Right renal pelvis (tissue), 4 donors: Measurements from ENCODE around the gene ZNF467. TPM values are rescaled to one million over a fixed set of nuclear protein-coding genes. Genes with fewer than 3 reads are reported as not detected.

Experiments
- DNase-seq, 4 donors: peaks; one replicate each; pipeline ENCODE4 v3.0.0-alpha.2; 2013; ENCODE audit warnings: low read depth in 4 of 4, low spot score in 3 of 4, missing footprints in 1 of 4
- polyA plus RNA-seq, 4 donors: library from polyadenylated mRNA; unstranded; fragments of 120-200 nt; gene quantifications; one replicate each; pipeline ENCODE4 v1.2.1, GENCODE V29; 2013; ENCODE audit not compliant: insufficient read length in 4 of 4

The ZNF467 gene, protein sequence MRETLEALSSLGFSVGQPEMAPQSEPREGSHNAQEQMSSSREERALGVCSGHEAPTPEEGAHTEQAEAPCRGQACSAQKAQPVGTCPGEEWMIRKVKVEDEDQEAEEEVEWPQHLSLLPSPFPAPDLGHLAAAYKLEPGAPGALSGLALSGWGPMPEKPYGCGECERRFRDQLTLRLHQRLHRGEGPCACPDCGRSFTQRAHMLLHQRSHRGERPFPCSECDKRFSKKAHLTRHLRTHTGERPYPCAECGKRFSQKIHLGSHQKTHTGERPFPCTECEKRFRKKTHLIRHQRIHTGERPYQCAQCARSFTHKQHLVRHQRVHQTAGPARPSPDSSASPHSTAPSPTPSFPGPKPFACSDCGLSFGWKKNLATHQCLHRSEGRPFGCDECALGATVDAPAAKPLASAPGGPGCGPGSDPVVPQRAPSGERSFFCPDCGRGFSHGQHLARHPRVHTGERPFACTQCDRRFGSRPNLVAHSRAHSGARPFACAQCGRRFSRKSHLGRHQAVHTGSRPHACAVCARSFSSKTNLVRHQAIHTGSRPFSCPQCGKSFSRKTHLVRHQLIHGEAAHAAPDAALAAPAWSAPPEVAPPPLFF
- 10 to 100 TPM; 25.5 to 42.4 (median 29.9) TPM for polyA plus RNA-seq

DNA sequence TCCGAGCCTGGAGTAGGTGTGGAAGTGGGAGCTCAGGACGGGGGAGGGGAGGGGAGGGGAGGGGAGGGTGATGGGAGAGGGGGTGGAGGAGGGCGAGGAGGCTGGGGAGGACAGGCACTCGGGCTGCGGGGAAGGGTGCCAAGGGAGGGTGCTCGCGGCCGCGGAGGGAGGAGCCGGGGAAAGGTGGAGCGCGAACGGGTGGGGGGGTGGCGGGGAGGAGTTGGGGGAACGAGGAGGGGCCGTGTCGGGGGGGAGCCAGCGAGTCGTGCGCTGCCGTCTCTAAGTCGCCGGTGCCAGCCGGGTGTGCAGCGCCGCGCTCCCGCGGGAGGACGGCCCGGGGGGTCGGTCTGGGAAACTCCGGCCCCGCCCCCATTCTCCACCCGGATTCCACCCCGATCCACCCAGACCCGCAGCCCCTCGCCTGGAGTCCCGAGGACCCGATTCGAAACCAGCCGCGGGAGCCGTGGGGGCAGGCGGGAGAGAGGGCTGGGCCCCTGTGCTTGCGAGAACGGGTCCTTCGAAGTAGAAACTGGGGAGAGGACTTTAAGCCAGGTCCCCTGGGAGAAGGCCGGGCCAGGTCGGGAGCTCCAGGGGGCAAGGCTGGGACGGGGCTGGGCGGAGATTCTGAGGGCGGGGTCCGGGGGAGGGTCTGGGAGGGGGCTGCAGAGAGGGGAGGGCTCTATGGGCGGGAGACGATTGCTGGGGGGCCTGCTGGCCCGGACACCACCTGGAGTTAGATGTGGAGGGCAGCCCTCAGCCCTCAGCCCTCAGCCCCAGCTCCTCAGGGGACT lies at the start of gene ZNF467:
Gene ZNF467, minus strand, starts transcription at position 143 of the 791 bp plus-strand sequence. CDS start 2,556 bp downstream, outside the sequence.
- DNase-seq = peak in 1 of 4 donors; percentile 40

DNA sequence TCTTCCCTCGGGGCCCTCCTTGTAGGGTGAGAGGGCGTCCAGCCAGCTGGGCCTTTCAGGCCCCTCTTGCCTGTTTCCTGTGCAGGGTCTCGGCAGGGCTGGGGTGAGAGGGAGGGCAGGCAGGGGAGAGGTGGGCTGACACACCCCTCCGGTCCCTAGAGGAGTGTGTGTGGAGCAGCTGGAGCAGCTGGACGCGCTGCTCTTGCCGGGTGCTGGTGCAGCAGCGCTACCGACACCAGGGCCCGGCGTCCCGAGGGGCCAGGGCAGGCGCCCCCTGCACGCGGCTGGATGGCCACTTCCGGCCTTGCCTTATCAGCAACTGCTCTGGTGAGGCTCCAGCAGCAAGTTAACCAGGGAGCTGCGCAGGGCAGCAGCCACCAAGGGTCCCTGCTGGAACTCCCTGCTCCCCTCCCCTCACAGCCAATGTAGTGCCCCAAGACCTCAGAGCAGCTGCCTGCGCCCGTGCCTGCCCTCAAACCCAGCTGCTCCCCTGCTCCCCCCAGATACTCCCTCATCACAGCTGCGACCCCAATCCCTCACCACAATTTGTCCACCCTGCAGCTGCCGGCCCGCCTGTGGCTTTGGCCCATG lies 49.1 kb upstream of the ZNF467 start:
- DNase-seq = no peak

DNA sequence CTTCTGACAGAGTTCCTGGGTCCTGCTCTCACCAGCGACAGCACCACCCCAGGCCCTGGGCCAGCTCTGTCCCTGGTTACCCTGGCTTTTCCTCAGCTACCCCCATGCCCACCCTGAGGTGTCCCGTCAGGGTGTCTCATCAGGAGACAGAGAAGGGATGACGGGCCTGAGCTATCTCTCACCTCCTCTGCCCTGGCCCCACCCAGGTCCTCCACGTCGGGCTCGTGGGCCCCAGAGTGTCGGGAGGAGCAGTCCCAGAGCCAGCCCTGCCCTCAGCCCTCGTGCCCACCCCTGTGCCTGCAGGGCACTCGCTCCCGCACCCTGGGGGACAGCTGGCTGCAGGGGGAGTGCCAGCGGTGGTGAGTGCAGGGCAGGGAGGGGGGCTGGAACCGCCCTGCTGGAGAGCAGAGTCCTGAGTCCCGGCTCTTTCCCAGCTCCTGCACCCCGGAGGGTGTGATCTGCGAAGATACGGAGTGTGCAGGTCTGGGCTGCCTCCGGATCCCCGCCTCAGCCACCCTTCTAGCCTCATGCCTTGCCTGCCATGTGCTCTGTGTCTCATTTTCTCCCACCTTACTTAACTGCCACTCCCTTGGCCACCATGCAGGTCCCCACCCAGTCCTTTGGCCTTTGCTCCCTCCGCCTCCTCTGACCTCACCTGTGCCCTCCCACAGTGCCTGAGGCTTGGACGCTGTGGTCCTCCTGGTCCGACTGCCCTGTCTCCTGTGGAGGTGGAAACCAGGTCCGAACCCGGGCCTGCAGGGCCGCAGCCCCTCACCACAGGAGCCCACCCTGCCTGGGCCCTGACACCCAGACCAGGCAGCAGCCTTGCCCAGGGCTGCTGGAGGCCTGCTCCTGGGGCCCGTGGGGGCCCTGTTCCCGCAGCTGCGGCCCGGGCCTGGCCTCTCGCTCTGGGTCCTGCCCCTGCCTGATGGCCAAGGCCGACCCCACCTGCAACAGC lies 48.1 kb upstream of the ZNF467 start:
- DNase-seq = no peak

DNA sequence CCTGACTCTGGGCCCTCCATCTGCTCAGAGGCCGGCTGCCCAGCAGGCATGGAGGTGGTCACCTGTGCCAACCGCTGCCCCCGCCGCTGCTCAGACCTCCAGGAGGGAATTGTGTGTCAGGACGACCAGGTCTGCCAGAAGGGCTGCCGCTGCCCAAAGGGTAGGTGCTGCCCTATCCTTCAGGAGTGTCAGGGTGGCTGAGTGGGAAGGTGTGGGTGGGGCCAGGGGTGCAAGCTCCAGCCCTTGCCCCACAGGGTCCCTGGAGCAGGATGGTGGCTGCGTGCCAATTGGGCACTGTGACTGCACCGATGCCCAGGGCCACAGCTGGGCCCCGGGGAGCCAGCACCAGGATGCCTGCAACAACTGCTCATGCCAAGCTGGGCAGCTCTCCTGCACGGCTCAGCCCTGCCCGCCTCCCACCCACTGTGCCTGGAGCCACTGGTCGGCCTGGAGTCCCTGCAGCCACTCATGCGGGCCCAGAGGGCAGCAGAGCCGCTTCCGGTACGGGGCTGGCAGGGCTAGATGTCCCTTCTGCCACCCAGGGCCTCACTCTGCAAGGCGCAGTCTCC lies 47.3 kb upstream of the ZNF467 start:
- no peak for DNase-seq

DNA sequence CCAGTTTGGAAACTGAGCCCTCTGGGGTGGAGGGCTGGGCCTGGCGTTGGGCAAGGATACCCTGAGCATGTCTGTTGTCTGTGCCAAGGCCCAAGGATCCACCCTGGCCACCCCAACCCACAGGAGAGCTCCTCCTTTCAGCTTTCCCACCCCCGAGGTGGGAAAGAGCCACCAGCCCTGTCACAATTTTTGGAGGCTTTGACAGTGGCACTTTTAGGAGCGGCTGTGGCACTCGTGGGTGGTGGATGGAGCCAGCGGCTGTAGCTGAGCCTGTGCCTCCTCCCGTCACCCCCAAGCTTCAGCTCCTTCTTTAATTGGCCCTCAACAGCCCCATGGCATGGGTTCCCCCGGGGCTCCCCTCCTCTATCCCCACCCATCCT lies 46.6 kb upstream of the ZNF467 start:
- DNase-seq = no peak

DNA sequence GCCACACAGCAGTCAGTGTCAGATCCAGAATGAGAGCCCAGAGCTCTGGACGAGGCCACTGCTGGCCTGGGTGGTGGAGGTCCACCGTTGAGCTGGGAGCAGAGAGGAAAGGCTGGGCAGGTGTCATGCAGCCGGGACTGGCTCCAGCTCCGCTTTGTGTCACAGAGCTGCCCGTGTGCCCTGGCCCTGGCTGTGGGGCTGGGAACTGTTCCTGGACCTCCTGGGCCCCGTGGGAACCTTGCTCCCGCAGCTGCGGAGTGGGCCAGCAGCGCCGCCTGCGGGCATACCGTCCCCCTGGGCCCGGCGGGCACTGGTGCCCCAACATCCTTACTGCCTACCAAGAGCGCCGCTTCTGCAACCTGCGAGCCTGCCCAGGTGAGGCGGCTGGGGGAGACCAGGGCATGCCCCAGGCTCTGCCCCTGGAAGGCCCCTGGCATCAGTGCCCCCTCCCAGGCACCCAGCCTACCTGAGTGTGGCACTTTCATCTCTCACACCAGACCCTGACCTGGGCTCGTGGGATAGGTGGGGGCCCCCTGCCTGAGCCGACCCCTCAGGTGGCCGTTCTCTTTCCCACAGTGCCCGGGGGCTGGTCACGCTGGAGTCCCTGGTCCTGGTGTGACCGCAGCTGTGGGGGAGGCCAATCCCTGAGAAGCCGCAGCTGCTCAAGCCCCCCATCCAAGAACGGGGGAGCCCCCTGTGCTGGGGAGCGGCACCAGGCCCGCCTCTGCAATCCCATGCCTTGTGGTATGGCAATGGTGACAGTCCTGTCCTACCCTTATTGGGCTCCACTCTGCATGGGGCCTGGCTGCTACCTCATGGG lies 46.0 kb upstream of the ZNF467 start:
- DNase-seq = no peak

DNA sequence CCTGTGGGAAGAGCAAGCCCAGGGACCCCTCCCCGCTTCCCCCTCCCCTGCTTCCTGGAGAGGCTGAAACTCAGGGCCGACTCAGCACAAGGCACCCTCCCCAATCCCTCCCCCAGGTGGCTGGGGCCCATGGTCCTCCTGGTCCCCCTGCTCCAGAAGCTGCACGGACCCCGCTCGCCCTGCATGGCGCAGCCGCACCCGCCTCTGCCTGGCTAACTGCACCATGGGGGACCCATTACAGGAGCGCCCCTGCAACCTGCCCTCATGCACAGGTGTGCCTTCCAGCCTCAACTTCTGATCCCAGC lies 45.1 kb upstream of the ZNF467 start:
- DNase-seq = no peak

DNA sequence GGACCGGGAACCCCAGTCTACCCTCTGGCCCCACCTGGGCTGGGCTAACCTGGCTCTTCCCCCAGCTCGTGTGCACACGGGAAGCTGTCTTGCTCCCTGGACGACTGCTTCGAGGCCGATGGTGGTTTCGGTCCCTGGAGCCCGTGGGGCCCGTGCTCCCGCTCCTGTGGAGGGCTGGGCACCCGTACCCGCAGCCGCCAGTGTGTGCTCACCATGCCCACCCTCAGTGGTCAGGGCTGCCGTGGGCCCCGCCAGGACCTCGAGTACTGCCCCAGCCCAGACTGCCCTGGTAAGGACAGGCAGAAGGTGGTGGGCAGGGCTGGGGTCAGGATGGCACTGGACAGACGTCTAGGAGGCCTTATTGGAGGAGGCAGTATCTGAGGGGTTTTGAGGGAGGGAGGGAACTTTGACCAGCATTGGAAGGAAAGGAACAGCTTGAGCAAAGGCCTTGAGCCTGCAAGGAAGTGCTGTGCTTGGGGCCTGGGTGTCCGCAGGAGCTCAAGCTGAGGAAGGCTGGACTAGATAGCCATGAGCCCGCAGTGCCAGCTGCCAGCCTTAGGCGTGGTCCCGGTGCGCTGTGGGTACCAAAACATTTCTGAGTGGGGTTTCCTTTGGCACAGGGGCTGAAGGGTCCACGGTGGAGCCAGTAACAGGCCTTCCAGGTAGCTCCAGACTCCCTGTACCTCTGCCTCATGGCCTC lies 44.6 kb upstream of the ZNF467 start:
- DNase-seq = no peak

DNA sequence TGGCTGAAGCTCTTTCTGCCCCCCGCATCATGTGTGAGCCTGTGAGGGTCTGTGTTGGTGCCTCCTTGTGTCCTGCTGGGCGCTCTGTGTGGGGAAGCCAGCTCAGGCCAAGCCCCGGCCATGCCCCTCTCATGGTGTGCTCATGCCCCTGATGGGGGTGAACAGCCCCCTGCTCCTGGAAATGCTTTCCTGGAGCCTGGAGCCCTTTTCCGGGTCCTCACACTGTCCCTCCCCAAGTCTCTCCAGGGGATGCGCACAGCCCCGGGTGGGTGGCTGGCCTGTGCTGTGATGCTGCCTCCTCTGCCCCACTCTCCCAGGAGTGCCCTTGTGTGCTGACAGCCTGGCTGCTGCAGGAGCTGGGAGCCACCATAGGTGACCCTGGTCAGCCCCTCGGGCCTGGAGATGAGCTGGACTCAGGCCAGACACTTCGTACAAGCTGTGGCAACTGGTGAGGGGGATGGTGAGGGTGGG lies 43.9 kb upstream of the ZNF467 start:
- DNase-seq = no peak

DNA sequence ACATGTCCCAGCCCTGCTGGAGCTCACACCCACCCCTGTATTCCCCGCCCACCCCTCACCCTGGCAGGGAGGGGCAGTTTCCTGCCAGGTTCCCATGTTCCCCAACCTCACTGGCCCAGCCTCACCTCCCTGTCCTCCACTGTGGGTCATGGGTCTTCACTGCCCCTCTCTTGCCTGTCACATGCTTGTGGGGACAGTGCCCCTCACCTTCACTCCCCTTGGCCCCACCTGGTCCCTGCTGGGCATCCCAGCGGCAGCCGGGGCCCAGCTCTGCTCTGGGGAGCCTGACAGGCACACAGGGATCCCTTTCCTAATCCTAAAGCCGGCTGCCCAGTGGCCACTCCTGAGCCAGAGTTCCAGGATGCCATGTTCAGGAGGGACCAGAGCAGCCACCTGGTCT lies 43.4 kb upstream of the ZNF467 start:
- DNase-seq = no peak

DNA sequence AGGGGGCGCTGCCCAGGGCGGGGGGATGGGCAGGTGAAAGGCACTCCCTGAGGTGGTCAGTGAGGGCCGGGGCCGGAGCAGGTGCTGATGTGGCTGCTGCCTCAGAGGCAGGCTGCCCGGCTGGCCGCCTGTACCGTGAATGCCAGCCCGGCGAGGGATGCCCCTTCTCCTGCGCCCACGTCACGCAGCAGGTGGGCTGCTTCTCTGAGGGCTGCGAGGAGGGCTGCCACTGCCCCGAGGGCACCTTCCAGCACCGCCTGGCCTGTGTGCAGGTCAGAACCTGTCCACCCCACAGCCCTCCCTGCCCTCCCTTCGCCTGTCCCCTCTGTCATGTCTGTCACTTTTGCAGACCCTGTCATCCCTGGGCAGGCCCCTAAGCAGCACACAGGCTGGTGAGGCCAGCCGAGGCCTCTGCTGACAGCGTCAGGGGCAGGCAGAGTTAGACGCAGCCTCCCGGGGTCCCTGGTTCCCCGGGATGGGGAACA lies 42.9 kb upstream of the ZNF467 start:
- DNase-seq = no peak

DNA sequence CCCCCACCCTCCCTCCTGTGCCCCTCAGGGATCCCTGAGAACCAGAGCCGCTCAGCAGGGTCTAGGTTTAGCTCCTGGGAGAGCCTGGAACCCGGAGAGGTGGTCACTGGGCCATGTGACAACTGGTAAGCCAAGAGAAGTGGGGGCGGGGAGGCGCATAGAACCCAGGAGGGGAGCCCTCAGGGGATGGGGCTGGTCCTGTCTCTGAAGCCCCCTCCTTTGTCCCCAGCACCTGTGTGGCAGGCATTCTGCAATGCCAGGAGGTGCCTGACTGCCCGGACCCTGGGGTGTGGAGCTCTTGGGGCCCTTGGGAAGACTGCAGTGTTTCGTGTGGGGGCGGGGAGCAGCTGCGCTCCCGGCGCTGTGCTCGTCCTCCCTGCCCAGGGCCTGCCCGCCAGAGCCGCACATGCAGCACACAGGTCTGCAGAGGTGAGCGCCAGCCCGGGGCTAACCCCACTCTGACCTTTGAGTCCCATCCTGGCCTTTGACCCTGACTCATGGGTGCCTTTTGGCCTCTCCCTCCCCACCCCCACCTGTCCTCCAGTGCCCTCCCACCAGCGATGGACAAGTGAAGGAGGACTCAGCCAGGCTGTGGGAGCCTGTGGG lies 42.4 kb upstream of the ZNF467 start:
- no peak for DNase-seq

DNA sequence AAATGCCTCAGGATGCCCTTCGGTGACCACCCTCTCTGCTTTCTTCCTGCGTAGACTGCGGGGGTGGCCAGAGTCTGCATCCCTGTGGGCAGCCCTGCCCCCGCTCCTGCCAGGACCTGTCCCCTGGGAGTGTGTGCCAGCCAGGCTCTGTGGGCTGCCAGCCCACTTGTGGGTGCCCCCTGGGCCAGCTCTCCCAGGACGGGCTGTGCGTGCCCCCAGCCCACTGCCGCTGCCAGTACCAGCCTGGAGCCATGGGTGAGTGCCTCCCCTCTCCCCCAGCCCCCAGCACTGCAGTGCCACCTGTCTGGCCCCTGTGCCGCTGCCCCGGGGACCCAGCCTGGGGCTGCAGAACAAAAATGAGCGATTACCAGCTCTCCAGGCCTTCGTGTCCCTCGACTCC lies 41.7 kb upstream of the ZNF467 start:
- no peak for DNase-seq

DNA sequence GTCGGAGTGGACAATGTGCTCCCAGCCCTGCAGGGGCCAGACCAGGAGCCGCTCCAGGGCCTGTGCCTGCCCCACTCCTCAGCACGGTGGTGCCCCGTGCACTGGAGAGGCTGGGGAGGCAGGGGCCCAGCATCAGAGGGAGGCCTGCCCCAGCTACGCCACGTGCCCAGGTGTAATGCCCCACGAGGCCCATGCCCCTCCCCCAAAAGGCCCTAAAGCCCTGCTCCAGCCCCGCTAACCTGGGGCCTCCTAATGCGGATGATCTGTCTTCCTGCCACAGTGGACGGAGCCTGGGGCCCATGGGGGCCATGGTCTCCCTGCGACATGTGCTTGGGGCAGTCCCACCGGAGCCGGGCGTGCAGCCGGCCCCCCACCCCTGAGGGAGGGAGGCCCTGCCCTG lies 41.1 kb upstream of the ZNF467 start:
- DNase-seq = no peak

DNA sequence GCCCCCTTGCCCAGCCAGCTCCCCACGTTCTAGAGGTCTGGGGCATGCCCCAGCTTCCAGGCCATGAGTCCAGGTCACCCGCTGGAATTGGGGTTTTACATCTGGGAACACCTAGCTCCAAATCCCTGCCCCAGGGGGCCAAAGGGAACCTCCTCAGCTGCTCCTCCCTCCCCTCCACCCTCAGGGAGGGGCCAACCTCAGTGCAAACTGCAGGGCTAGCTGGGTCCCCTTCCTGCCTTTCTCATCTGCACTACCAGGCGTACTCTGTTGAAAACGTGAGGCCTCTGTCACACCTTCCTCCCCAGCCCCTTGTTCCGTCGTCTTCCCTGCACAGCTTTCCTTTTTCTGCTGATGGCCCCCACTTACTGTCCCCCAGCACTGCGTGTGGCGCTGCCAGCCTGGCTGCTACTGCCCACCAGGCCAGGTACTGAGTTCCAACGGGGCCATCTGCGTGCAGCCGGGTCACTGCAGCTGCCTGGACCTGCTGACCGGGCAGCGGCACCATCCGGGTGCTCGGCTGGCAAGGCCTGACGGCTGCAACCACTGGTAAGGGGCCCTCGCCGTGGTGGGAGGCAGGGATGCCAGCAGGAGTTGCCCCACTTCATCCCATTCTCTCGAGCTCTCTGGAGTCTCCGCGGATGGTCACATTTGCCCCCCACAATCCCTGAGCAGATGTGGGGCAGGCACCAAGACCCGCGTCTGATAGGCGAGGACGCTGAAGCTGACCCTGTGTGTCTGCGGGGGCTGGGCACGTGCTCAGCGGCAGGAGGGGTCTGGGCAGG lies 40.1 kb upstream of the ZNF467 start:
- DNase-seq = no peak

DNA sequence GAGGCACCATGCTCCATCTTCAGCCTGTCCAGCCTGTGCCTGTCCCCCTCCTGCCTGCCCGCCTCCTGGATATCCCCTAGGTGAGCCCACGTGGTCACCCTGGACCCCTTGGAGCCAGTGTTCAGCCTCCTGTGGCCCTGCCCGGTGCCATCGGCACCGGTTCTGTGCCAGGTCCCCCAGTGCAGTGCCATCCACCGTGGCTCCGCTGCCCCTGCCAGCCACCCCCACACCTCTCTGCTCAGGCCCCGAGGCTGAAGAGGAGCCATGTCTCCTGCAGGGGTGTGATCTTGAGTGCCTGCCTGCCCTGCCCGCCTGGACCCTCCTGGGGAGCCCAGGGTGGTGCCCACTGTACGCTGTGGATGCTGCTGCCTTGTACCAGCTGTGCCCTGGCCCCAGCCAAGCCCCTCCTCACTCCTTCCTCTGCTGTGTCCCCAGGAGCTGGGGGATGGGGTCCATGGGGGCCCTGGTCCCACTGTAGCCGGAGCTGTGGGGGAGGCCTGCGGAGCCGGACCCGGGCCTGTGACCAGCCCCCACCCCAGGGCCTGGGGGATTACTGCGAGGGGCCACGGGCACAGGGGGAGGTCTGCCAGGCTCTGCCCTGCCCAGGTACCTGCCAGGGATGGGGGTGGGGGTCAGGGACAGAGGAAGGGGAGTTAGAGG lies 38.6 kb upstream of the ZNF467 start:
- no peak for DNase-seq
